Left forelimb (tissue), 1 donor: Measurements from ENCODE around the gene CDC45.

ENCODE experiments used
- DNase-seq: peaks from one replicate; pipeline ENCODE4 v3.0.0-alpha.2; 2018; ENCODE audit warnings: low spot score

Gene CDC45

DNA sequence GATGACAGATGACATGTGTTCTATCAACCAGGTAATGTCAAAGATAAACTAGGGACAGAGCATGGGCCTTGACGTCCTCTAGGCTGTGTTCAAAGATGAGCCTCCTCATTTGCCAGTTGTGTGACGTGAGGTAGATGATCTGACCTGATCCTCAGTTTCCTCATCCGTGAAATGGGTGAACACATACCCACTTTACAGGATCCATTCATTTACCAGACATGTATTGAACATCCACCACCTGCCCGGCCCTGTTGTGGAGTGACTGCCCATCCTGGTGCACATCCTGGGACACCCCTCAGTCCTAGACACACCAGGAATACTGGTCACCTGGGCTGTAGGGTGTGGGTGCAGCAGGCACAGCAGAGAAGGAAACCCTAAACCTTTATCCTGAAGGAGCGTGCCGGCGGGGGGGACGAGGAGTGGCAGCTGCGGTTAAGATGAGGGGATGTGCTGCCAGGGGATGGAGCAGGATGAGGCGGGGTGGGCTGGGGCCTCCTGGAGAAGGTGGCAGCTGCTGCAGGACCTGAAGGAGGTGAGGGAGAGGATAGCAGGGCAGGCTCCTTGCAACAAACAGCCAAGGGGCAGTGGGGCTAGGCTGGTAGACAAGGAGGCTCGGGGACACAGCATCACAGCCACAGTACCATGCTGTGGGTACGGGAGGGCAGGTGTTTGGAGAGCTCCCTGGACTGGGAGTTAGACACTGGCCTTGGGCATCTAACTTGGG is 36.1 kb downstream of the CDC45 start:
- no peak for DNase-seq

DNA sequence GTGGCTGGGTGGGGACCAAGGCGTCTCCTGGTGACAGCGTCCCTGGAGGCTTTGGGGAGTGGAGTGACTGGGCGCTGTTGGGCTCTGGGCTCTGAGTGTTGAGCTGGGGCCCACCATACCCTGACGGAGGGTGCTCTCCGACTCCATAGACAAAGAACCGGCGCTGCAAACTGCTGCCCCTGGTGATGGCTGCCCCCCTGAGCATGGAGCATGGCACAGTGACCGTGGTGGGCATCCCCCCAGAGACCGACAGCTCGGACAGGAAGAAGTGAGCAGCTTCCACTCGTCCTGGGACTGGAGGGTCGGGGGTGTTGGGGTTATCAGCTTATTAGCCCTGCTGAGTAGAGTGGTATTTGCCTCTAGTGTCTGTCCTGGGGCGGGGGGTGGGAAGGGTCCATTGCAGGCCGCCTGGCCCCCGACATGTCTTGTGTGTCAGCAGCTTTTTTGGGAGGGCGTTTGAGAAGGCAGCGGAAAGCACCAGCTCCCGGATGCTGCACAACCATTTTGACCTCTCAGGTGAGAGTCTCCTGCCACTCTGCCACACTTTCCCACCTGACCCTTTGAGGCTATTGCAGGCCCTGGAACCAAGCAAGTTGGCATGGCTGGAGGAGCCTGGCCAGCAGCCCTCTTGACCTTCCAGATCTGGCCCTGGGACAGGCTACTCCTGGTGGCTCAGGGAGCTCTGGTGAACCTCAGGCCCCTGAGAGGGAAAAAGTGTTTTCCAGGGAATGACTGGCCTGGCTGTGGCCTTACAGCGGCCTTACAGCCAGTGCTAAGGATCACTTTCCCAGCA is 36.9 kb downstream of the CDC45 start:
- no peak for DNase-seq

- no peak for DNase-seq
These were observed 37.4 kb downstream of the CDC45 start for GRCh38 chr22:19517171-19517500.

GRCh38 chr22:19517919-19518611 is 38.3 kb downstream of the CDC45 start:
- no peak for DNase-seq

DNA sequence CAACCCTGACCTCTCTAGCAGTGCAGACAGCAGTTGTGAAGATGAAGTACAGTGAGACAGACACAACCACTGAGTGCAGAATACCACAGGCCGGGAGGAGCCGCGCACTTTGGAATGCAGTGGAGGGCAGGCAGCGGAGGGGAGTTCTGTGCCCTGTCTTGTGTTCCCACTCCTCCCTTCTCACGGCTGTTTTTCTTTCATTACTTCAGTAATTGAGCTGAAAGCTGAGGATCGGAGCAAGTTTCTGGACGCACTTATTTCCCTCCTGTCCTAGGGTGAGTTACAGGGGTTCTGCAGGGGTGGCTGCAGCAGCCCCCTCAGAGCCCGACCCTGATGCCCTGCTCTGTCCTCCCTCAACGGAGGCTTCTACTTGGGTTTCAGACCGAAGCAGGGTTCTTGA is 38.9 kb downstream of the CDC45 start:
- DNase-seq = no peak

DNA sequence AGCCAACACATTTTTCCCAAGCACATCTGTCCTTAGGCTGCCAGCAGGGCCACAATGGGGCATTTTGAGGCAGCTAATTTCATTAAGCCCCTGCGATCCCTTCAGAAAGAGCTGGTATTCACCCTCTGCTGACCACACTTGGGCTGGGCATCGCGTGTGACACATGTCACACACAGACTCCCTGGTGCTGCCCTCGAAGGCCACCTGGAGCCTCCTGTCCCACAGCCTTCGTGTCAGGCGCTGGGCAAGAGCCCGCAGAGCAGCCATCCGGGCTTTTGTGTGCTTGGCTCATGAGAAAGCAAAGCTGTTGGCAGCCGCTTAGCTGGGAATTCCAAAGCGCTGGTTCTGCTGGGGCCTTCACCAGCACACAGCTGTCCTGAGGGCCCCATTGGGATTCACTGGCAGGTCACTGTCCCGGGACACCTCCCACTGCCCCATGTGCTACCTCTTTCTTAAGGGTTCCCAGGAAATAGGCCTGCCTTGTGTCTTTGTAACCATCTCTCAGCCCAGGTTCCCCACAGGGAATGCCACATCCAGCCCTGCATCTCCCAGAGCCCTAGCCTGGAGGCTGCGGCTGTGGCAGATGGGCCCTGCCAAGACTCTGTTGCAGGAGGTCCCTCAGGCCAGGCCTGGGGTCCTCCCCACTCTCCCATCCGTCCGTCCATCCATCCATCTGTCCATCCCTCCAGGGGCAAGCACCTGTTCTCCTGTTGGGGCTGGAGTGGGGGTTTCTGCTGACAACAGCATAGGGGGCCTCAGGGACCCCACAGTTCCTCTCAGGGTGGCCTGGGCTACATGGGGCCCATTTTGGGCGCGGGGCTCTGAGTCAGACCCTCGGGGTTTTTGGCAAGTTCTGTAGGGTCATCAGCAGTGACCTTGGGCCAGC is 39.6 kb downstream of the CDC45 start:
- no peak for DNase-seq

GRCh38 chr22:19520007-19520406 is 40.3 kb downstream of the CDC45 start:
- DNase-seq = no peak

DNA sequence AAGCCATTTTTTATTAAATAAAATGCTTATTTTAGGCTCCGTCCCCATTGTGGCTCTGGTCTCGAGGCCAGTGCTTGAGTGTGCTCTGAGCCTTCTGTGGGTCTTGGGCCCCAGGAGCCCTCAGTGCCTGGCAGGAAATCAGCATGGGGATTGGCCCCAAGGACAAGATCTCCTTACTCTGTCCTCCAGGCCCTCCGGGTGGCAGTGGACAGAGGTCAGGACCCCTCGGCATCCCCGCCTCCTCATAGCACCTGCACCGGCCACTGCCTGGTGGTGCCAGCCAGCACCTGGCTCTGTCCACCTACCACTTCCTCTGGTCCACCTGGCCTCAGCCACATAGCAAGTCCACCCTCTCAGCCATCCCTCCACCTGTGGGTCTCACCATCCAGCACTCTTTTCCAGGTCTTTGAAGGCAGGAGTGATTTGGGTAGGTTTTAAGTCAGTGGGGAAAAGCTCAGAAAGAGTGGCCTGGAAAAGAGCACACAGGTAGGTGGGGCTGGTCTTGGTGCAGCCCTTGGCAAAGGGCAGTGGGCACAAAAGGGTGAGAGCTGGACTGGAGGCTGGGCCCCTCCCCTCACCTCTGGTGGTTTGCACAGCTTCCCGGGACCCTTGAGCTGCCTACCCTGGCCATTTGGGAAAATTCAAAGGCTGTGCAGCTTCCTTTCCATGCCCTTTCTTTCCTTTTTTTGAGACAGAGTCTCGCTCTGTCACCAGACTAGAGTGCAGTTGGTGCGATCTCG is 41.0 kb downstream of the CDC45 start:
- DNase-seq = no peak

- DNase-seq = no peak
These were observed 42.6 kb downstream of the CDC45 start for GRCh38 chr22:19522190-19522880.

- DNase-seq = no peak
These were observed 43.1 kb downstream of the CDC45 start for GRCh38 chr22:19522881-19523239.

- no peak for DNase-seq
These were observed 43.8 kb downstream of the CDC45 start for GRCh38 chr22:19523240-19524169.

GRCh38 chr22:19524170-19525115 is 44.7 kb downstream of the CDC45 start, which contains the start of gene CLDN5:
Gene CLDN5, minus strand, starts transcription at chr22:19524410. Its CDS starts 155 bp downstream, at chr22:19524255.
- no peak for DNase-seq

- DNase-seq = no peak
These were observed 45.5 kb downstream of the CDC45 start for GRCh38 chr22:19525116-19525660.

GRCh38 chr22:19525666-19526065 is 45.9 kb downstream of the CDC45 start:
- no peak for DNase-seq

DNA sequence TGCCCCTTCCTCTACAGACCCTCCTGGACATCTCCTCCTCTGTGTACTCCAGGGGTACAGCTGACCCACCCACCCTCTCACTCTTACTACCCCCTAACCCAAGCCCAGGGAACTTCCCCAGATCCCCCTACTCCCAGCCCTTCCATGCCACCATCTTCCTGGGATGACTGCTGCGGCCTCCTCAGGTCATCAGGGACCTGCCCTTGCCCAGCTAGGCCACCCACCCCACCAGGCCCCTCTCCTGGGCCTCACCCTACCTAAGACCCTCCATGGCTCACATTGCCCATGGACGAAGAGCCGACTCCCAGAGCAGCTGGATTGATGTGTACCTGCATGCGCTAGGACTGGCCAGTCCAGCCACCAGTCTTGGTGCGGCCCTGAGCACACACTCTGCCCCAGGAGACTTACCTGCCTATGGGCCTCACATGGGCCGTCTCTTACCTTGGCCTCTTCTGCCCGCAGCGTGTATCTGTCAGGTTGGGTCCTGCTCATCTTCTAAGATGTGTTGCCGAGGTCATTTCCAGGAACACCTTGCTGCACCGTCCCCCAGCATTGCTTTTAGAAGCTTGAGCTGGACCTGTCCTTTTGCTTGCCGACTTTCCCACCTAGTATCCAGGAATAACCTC is 46.5 kb downstream of the CDC45 start:
- no peak for DNase-seq

GRCh38 chr22:19526702-19527111 is 47.0 kb downstream of the CDC45 start:
- no peak for DNase-seq

- no peak for DNase-seq
These were observed 47.6 kb downstream of the CDC45 start for GRCh38 chr22:19527321-19527721.
